Subcutaneous adipose tissue (tissue), 4 donors: ENCODE measurements around the gene BTBD8. TPM values are rescaled to one million over a fixed set of nuclear protein-coding genes. Genes with fewer than 3 reads are reported as not detected.

Experiments
- total RNA-seq, 4 donors: library from RNA; depleted of rRNA; stranded (reverse); fragments of >200 nt; gene quantifications; one replicate each; pipeline ENCODE4 v1.1.0, GENCODE V29; 2016
- TF ChIP-seq, protein P1 (sequence below): fragments of 450-650 bp; IDR thresholded peaks from one replicate; pipeline ENCODE4 v1.5.1; 2016; ENCODE audit warnings: low read depth, mild to moderate bottlenecking, control low read depth, antibody characterized with exemption, moderate library complexity

Gene BTBD8
- 10 to 100 TPM in 3 of 4 donors, 1 to 10 TPM in 1; 6.4 to 14.1 (median 12.9) TPM for total RNA-seq

DNA sequence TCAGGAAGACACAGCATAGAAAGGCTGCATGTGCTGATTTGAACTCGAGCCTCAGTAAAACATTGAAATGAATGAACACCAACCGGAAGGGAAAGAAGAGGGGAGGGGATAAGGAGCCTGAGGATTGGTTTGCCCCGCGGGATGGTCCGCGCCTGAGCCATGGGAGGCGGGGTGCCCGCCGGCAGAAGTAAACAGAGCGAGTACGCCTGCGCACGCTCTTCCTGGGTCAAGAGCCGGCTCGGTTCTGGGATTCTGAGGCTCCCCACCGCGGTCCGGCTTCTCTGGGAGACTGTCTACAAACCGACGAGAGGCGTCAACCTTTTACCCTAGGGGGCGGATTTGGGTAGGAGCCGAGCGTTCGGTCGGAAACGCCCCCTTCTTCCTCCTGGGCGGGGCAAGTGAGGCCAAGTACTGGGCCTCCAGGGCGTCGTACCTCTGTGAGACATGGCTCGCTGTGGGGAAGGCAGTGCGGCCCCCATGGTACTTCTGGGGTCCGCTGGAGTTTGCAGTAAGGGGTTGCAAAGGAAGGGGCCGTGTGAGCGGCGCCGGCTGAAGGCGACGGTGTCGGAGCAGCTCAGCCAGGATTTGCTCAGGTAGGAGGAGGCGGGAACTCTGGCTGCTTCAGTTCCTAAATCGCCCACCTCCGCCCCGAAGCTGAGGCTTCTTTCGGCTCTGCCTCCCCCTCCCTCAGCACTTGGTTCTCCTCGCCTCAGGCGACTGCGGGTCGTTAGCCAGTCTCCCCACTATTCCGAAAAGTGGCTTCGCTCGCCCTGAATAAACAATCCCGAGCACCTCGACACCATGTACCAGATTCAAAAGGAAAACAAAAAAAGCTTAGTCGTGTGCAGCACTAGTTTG is at the start of gene BTBD8:
BTBD8 (plus strand) TSS at position 218 of the 858 bp plus-strand sequence; CDS start at position 445, 227 bp downstream.
- TF ChIP-seq, protein P1, sequence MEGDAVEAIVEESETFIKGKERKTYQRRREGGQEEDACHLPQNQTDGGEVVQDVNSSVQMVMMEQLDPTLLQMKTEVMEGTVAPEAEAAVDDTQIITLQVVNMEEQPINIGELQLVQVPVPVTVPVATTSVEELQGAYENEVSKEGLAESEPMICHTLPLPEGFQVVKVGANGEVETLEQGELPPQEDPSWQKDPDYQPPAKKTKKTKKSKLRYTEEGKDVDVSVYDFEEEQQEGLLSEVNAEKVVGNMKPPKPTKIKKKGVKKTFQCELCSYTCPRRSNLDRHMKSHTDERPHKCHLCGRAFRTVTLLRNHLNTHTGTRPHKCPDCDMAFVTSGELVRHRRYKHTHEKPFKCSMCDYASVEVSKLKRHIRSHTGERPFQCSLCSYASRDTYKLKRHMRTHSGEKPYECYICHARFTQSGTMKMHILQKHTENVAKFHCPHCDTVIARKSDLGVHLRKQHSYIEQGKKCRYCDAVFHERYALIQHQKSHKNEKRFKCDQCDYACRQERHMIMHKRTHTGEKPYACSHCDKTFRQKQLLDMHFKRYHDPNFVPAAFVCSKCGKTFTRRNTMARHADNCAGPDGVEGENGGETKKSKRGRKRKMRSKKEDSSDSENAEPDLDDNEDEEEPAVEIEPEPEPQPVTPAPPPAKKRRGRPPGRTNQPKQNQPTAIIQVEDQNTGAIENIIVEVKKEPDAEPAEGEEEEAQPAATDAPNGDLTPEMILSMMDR: no peak

DNA sequence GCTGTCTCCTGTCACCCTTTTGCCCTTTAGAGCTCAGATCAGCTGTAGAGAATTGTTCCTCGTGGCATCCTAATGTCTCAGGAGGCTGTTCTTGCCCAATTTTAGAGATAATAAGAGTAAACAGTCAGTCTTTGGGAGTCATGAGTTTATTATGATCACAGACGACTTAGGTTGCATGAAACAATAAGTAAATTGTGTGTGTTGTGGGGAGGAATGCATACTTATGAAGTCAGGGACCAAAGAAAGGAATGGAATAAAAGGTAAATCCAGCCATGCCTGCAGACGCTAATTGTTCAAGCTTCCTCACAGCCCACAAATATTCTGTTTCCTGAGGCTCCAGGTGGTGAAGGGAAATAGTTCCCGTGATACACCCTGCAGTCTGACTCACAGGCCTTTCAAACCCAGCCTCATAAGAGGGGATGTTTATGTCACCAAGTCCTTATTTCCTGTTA is 49.5 kb upstream of the BTBD8 start:
- TF ChIP-seq, protein P1: no peak

DNA sequence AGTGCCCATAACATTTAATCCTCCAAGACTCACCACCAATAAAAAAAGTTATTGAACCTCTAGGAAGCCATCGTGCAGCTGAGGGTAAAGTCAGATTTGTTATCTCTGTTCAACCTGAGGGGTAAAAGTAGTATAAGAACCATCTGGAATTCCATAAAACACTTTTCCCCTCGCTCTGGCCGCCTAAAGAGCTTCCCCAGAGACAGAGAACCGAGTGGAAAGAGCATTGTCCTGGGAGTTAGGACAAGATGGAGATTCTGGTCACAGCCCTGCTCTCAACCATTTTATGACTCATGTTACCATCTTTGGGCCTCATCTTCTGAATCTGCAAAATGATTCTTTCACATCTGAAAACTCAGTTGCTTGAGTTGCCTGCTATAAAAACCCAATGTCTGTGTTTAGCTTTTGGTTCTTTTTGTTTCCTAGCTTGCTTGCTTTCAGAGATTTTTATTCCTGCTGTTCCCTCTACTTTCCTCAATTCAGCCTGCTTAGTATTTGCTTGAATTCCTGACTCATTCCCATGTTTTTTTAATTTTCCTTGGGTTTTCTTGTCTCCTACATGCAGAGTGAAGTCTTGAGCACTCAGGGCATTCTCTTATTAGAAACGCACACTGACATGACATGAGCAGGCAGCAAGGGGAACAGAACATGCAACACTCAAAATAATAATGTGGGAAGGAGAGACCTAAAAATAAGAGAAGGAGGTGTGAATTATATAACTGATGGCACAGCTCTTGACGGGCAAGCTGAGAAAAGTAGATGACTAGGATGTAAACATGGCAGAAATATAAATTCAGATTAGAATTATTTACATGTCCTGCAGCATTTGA is 48.6 kb upstream of the BTBD8 start:
- TF ChIP-seq, protein P1: no peak

DNA sequence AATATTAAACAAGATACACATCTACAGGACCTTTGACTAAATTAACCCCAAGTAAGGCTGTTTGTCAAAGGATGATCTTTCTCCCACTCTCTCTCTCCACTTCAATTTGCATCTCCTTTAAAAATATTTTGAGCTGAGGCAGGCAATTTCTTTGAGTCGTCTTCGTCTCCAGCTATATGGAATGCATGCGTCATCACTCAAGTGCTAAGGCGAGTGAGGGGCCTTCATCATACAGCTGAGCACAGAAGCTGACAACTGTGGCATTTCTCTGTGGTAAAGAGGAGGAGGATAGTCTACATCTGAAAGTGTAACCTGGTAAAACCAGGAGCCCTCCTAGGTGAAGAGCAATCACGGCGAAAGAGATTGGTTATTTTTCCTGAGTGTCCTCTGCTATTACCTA is 42.7 kb upstream of the BTBD8 start:
- TF ChIP-seq, protein P1: no peak

DNA sequence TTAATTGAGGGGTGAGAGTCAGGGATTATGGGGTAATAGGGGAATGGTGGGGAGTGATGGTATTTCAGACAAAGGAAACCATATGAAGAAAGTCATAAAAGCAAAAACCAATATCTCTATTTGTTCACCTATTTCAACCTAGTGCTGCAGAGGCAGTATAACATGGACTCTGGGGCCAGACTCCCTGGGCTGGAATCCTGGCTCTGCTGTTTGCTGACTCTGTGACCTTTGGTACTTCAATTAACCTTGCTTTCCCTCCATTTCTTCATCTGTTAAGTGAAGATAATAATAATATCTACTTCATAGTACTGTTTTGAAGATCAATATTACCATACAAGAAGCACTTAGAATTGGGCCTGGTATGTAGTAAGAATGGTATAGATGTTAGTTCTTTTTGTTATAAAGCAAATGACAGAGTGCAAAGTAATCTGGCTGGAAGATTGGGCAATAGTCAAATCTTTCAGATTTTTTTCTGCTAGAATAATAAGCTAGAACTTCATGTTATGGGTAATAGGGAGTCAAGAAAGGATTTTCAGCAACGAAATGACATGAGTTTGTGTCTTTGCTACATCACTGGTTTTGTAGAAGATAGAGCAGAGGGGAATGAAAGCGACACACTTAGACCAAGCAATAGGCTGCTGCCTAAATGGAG is 41.3 kb upstream of the BTBD8 start:
- TF ChIP-seq, protein P1: no peak

DNA sequence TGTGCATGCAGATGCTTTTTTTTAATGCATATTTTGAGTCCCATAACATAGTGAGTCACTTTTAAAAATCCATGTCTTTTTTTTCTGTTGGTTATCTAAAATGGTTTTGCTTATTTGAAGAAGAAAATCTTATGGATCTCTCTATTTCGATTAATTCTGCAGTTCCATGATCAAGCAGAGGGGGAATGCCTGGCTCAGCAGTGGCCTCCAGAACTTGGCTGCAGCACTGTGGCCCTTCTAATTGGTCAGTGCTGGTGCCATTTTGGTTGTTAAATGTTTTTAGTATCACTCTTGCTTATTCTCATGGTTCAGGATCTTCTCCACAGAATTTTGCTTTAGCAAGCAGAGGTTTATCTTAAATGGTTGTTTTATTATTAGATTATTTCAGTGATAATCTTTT is 39.2 kb upstream of the BTBD8 start:
- TF ChIP-seq, protein P1: no peak

DNA sequence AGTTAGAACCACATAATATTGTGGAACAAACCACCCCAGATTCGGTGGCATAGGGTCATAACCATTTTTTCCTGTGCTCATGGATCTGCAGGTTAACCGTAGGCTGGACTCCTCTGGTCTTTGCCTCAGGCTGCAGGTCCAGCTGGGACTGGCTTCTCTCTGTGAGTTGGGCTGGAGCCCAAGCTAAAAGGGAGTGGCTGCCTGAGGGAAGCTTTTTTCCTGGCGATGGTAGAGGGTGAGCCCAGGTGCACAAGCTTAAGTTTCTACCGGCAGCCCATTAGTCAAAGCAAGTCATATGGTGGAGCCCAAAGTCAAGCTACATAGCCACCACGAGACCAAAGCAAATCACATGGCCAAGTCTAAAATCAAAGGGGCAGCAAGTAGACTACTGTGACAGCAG is 36.5 kb upstream of the BTBD8 start:
- TF ChIP-seq, protein P1: no peak
